Esophagus squamous epithelium (tissue), 4 donors: Measurements from ENCODE around the gene CPLX3.

Source experiments
- CTCF ChIP-seq, 6 experiments: fragments of 450-650 bp in 4 of 6; fragments of 200-600 bp in 2 of 6; sonication (generic) in 2 of 6; IDR thresholded peaks; one replicate each; pipeline ENCODE4 v1.5.1; 2016 to 2019; ENCODE audit warnings: antibody characterized with exemption in 6 of 6, mild to moderate bottlenecking in 4 of 6, moderate library complexity in 4 of 6
- POLR2A ChIP-seq, 4 donors: fragments of 450-650 bp; IDR thresholded peaks; one replicate each; pipeline ENCODE4 v1.6.1; 2017; ENCODE audit warnings: antibody characterized with exemption in 4 of 4, mild to moderate bottlenecking in 4 of 4, moderate library complexity in 3 of 4

GRCh38 chr15:74821091-74821789, 5.2 kb upstream of the CPLX3 start:
- TF ChIP-seq CTCF (IDR thresholded peaks at IDR 0.05) = no peak
- no peak for TF ChIP-seq POLR2A (IDR thresholded peaks at IDR 0.05)
